ENCODE measurements around the gene OPRM1. TPM values are rescaled to one million over a fixed set of nuclear protein-coding genes. Genes with fewer than 3 reads are reported as not detected.

Gene OPRM1
- total RNA-seq, result not detected

GRCh38 chr6:154039231-154039842 lies at the start of gene OPRM1:
TSS of gene OPRM1 (plus strand) at chr6:154039240. CDS start at chr6:154039545, 305 bp downstream.

